HG02884 (cell line): ENCODE measurements around the gene TMEM121B.
"Not testable (repeated sequence)": the region's sequence is repeated elsewhere in the genome, so short reads cannot be mapped to it uniquely, and the experiment has no call there.

Experiments
- ATAC-seq: cut with Tn5 transposase; IDR thresholded peaks from one replicate; pipeline ENCODE4 v1.9.1; 2021; ENCODE audit warnings: mild to moderate bottlenecking, moderate library complexity; ENCODE audit not compliant: unreplicated experiment

The TMEM121B gene

GRCh38 chr22:17121233-17122195, at the start of gene TMEM121B:
Gene TMEM121B (minus strand): TSS chr22:17121360. CDS start chr22:17121127, 233 bp downstream.
- no peak for ATAC-seq

- no peak for ATAC-seq
Measured at GRCh38 chr22:17167486-17167885, 46.3 kb upstream of the TMEM121B start.

GRCh38 chr22:17164392-17165024, 43.3 kb upstream of the TMEM121B start:
- ATAC-seq = no peak

- ATAC-seq = no peak
Measured at GRCh38 chr22:17162731-17163130, 41.6 kb upstream of the TMEM121B start.

- ATAC-seq = no peak
Measured at GRCh38 chr22:17161991-17162390, 40.8 kb upstream of the TMEM121B start.

- peak; percentile 9 for ATAC-seq
Measured at GRCh38 chr22:17159504-17159951, 38.4 kb upstream of the TMEM121B start.

- peak; percentile 59 for ATAC-seq
Measured at GRCh38 chr22:17158568-17159503, 37.7 kb upstream of the TMEM121B start, which contains the start of gene HDHD5. Gene HDHD5 (minus strand): TSS chr22:17159277. CDS start chr22:17159251, 26 bp downstream.

- no peak for ATAC-seq
Measured at GRCh38 chr22:17158176-17158567, 37.0 kb upstream of the TMEM121B start.

GRCh38 chr22:17157714-17158113, 36.6 kb upstream of the TMEM121B start:
- ATAC-seq = no peak

GRCh38 chr22:17155941-17156340, 34.8 kb upstream of the TMEM121B start:
- no peak for ATAC-seq

- ATAC-seq = no peak
Measured at GRCh38 chr22:17152971-17153370, 31.8 kb upstream of the TMEM121B start.

- ATAC-seq = no peak
Measured at GRCh38 chr22:17152340-17152739, 31.2 kb upstream of the TMEM121B start.

GRCh38 chr22:17149076-17149815, 28.1 kb upstream of the TMEM121B start:
- ATAC-seq = no peak

GRCh38 chr22:17147458-17147857, 26.3 kb upstream of the TMEM121B start:
- ATAC-seq = not testable (repeated sequence)

GRCh38 chr22:17145021-17145680, 24.0 kb upstream of the TMEM121B start:
- ATAC-seq = no peak

- ATAC-seq = no peak
Measured at GRCh38 chr22:17143826-17144225, 22.7 kb upstream of the TMEM121B start.

GRCh38 chr22:17143101-17143500, 21.9 kb upstream of the TMEM121B start:
- no peak for ATAC-seq

GRCh38 chr22:17140826-17141766, 19.9 kb upstream of the TMEM121B start:
- no peak for ATAC-seq
